ENCODE measurements around the gene DHRS2.

GRCh38 chr14:23631234-23631633, 4.9 kb upstream of the DHRS2 start:
- no peak for TF ChIP-seq CTCF (IDR thresholded peaks at IDR 0.05; ENCODE audit: poor library complexity, severe bottlenecking)
- TF ChIP-seq EP300 (conservative IDR thresholded peaks at IDR 0.05; ENCODE audit: poor library complexity, severe bottlenecking): no peak
- TF ChIP-seq, protein P1, sequence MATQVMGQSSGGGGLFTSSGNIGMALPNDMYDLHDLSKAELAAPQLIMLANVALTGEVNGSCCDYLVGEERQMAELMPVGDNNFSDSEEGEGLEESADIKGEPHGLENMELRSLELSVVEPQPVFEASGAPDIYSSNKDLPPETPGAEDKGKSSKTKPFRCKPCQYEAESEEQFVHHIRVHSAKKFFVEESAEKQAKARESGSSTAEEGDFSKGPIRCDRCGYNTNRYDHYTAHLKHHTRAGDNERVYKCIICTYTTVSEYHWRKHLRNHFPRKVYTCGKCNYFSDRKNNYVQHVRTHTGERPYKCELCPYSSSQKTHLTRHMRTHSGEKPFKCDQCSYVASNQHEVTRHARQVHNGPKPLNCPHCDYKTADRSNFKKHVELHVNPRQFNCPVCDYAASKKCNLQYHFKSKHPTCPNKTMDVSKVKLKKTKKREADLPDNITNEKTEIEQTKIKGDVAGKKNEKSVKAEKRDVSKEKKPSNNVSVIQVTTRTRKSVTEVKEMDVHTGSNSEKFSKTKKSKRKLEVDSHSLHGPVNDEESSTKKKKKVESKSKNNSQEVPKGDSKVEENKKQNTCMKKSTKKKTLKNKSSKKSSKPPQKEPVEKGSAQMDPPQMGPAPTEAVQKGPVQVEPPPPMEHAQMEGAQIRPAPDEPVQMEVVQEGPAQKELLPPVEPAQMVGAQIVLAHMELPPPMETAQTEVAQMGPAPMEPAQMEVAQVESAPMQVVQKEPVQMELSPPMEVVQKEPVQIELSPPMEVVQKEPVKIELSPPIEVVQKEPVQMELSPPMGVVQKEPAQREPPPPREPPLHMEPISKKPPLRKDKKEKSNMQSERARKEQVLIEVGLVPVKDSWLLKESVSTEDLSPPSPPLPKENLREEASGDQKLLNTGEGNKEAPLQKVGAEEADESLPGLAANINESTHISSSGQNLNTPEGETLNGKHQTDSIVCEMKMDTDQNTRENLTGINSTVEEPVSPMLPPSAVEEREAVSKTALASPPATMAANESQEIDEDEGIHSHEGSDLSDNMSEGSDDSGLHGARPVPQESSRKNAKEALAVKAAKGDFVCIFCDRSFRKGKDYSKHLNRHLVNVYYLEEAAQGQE (IDR thresholded peaks at IDR 0.05; ENCODE audit: borderline replicate concordance): no peak
- no peak for TF ChIP-seq EZH2 (IDR thresholded peaks at IDR 0.05; ENCODE audit: borderline replicate concordance, insufficient read depth, low read length, poor library complexity, severe bottlenecking)
- no peak for TF ChIP-seq RAD21 (conservative IDR thresholded peaks at IDR 0.05)
- TF ChIP-seq MXI1 (conservative IDR thresholded peaks at IDR 0.05; ENCODE audit: poor library complexity, severe bottlenecking): no peak
- TF ChIP-seq POLR2AphosphoS5 (IDR thresholded peaks at IDR 0.05): no peak
